Amygdala (tissue), 56 donors: ENCODE measurements around the gene GALNT11.
"Not testable (repeated sequence)": the region's sequence is repeated elsewhere in the genome, so short reads cannot be mapped to it uniquely, and the experiment has no call there.

ENCODE experiments used
- DNase-seq, 56 donors: peaks; one replicate each; lab custom pipeline; 2025; lab: John Stamatoyannopoulos, UW

GALNT11 gene

DNA sequence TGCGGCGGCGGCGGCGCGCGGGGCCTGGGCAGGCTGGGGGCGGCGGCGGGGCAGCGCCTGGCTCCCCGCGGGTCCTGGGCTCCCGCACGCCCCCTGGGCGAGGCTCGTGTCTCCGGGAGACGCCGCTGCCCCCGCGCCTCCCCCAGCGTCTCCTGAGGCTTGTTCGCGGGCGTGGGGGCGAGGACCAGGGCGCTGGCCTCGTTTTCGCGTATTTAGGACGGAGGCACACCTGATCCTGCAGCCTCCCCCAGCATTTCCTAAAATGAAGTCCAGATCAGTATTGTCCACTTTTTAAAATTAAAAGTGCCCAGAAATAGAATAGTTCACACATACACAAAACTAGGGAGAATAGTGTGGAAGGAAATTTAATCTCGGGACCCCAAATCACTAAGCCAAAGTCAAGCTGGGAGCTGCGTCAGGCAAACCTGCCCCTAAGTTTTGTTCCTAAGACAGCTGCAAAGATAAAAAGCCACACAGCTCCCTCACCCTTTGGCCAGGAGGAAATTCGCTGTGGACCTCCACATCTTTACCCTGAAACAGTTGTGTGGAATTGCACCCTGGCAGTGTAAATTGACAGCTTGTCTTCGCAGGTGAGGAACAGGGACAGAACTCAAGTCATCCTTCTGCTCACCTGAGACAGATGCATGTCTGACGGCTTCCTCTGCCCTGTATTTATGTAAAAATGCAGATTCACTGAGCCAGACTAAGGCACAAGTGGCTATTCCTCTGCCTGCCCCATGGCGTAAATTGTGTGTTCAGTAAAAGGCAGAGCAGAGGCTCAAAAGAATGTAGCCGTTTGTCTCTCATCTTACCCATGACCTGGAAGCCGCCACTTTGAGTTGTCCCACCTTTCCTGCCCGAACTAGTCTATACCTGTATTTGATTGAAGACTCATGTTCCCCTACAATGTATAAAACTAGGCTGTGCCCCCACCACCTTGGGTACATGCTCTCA lies 740 bp downstream of the GALNT11 start:
- DNase-seq, result peak in 1 of 56 donors; percentile 7

DNA sequence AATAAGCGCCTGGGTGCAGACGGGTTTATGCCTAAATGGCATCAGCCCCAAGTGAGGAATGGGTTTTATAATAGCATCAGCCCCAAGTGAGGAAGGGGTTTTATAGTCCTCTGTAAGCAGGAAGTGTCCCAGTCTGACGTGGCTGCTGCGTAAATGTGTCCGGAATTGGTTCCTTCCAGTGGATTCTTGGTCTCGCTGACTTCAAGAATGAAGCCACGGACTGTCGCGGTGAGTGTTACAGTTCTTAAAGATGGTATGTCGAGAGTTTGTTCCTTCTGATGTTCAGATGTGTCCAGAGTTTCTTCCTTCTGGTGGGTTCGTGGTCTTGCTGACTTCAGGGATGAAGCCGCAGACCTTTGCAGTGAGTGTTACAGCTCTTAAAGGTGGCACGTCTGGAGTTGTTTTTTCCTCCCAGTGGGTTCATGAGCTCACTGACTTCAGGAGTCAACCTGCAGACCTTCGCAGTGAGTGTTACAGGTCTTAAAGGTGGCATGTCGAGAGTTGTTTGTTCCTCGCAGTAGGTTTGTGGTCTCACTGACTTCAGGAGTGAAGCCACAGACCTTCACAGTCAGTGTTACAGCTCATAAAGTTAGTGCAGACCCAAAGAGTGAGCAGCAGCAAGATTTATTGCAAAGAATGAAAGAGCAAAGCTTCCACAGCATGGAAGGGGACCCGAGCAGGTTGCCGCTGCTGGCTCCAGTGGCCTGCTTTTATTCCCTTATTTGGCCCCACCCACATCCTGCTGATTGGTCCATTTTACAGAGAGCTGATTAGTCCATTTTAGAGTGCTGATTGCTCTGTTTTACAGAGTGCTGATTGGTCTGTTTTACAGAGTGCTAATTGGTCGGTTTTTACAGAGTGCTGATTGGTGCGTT lies 2.3 kb downstream of the GALNT11 start:
- not testable (repeated sequence) for DNase-seq

DNA sequence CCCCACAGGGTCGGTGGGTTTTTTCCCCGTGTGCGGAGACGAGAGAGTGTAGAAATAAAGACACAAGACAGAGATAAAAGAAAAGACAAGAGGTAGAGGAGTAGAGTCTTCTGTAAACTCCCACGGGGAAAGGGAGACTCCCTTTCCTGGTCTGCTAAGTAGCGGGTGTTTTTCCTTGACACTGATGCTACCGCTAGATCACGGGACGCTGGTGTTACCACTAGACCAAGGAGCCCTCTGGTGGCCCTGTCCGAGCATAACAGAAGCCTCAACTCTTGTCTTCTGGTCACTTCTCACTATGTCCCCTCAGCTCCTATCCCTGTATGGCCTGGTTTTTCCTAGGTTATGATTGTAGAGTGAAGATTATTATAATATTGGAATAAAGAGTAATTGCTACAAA lies 4.6 kb downstream of the GALNT11 start:
- DNase-seq, result peak in 10 of 56 donors; percentile 8 to 39 (median 16)

DNA sequence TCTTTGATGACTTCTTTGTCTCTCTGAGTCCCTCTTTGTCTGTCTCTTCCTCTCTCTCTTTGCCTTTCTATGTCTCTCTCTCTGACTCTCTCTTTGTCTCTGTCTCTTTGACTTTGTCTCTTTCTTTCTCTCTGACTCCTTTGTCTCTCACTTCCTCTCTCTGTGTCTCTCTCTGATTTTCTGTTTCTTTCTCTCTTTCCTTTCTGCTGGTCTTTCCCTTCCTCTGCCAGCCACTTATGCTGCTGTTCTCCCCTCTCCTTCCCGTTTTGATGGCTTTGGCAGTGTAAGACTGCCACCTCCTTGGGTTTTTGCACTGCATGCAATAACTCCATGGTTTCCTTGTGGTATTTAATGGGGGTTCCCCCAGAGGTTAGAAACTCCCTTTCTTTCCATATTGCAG lies 5.2 kb downstream of the GALNT11 start:
- not testable (repeated sequence) for DNase-seq

DNA sequence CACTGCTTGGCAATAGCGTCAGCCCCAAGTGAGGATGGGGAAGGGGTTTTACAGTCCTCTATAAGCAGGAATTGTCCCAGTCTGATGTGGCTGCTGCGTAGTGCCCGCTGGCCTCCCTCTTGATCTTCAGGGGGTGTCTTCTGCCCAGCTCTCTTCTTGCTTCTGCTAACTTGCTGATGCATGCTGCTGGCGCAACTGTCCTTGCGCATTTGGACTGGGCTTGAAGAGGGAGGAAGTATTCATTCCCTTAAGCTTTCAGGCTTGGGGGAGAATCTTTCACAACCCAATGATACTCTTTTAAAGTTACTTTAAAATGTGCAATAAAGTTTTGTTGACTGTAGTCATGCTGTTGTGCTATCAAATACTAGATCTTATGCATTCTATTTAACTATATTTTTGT lies 10.3 kb downstream of the GALNT11 start:
- no peak for DNase-seq

DNA sequence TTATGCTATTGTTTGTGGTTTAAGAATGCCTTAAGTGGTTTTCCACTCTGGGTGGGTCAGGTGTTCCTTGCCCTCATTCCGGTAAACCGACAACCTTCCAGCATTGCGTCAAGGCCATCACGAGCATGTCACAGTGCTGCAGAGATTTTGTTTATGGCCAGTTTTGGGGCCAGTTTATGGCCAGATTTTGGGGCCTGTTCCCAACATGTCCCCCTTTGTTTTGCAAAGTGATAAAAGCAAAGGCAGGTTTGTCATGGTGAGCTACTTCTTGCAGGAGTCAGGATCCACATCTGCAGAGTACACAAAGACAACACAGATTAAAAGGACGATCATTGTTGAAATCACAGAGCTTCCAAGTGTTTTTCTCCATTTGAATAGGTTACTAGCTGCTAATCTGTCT lies 12.9 kb downstream of the GALNT11 start:
- DNase-seq, result not testable (repeated sequence)

DNA sequence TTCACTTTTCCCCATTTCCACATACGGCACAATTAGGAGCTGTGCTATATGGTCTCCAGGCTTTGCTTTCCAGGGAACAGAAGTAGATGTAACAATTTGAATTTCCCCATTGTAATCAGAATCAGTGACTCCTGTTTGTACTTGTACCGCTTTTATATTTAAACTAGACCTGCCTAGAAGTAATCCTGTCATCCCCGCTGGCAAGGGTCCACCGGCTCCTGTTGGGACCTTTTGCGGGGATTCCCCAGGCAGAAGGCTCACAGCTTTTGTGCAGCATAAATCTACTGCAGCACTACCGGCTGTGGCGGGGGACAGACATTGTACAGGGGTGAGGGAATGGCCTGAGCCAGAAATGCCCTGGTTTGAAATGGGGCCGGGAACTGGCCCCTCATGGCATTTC lies 17.6 kb downstream of the GALNT11 start:
- not testable (repeated sequence) for DNase-seq

DNA sequence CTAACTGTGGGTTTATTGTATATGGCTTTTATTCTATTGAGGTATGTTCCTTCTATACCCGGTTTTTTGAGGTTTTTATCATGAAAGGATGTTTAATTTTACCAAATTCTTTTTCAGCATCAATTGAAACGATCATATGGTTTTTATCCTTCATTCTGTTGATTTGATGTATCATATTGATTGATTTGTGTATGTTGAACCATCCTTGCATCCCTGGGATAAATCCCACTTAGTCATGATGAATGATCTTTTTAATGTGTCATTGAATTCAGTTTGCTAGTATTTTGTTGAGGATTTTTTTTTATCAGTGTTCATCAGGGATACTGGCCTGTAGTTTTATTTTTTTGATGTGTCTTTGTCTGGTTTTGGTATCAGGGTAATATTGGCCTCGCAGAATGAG lies 19.4 kb downstream of the GALNT11 start:
- DNase-seq, result not testable (repeated sequence)

DNA sequence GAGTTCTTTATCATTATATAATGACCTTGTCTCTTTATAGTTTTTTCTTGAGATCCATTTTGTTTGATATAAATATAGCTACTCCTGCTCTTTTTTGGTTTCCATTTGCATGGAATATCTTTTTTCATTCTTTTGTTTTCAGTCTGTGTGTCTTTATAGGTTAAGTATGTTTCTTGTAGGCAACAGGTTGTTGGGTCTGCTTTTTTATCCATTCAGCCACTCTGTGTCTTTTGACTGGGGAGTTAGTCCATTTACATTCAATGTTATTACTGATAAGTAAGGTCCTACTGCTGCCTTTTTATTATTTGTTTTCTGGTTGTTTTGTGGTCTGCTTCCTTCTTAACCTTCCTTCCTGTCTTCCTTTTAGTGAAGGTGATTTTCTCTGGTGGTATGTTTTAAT lies 21.1 kb downstream of the GALNT11 start:
- no peak for DNase-seq

DNA sequence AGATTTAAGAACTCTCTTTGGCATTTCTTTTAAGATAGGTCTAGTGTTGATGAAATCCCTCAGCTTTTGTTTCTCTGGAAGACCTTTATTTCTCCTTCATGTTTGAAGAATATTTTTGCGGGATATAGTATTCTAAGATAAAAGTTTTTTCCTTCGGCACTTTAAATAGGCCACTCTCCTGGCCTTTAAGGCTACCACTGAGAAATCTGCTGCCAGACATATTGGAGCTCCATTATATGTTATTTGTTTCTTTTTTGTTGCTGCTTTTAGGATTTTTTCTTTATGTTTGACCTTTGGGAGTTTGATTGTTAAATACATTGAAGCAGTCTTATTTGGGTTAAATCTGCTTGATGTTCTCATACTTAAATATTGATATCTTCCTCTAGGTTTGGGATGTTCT lies 22.6 kb downstream of the GALNT11 start:
- DNase-seq, result no peak

DNA sequence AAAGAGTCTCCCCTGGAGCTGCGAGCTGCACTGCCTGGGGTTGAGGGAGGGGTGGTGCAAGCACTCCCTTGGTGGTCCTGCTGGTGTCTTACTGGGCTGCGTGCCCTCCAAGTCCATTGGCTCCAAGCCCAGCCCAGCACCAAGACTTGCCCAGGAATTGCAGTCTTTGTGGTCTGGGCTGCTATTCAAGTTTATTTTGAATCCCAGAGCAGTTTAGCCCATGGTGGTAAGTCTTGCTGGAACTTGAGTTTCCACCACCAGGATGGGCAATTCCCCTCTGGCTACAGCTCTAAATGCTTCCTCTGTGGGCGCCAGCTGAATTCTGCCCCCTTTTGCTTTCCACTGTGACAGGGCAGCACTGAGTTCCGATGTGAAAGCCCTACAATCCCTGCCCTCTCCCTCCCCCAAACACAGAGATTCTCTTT lies 25.1 kb downstream of the GALNT11 start:
- DNase-seq, result peak in 28 of 56 donors; percentile 3 to 58 (median 23)

DNA sequence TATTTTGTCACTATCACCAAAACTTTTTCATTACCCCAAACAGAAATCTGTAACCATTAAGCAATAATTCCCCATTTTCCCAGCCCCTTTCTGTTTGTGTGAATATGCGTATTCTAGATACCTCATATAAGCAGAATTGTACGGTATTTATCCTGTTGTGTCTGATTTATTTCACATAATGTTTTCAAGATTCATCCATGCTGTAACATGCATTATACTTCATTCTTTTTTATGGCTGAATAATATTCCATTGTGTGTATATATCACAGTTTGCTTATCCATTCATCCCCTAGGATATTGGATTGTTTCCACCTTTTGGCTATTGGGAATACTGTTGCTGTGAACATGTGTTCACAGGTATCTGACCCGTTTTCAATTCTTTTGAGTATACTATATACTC lies 26.5 kb downstream of the GALNT11 start:
- DNase-seq, result no peak

DNA sequence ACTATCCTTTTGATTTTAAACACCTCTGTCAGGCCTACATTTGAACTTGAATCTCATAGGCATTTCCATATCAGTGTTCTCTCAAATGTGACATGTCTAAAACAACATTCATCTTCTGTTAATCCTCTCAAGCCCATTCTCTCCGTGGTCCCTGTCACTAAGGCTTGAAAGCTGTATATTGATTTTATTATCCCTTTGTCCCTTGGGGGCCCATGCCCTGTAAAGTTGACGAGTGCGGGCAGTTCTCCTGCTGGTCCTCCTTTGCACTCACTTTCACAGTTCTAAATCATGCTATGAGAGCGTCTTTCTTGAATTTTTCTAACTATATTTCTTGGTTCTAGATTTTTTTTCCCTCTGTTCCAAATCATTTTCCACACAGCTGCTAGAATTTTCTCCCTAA lies 27.3 kb downstream of the GALNT11 start:
- no peak for DNase-seq

DNA sequence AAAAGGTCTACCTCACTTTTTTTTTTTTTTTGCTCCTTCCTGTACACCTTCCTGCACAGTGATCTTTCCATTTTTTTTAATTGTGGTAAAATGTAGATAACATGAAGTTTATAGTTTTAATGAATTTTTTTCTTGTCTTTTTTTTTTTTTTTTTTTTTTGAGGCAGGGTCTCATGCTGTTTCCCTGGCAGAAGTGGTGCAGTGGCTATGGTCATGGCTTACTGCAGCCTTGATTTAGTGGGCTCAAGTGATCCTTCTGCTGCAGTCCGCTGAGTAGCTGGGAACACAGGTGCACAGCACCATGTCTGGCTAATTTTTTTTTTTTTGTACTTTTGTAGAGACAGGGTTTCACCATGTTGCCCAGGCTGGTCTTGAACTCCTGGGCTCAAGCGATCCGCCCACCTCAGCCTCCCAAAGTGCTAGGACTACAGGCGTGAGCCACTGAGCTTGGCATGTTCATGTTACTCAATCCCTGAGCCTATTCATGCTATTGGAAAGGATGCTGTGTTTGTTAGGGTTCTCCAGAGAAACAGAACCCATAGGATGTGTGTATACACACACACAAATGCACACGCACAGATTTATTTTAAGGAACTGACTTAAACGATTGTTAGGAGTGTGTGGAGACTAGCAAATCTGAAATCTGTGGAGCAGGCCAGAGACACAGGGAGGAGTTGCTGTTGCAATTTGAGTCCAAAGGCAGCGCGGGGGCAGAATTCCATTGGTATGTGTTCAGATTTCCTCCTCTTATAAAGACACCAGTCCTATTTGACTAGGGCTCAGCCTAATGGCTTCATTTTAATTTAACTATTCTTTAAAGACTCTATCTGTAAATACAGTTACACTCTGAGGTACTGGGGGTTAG lies 29.1 kb downstream of the GALNT11 start:
- DNase-seq, result peak in 1 of 56 donors; percentile 13

DNA sequence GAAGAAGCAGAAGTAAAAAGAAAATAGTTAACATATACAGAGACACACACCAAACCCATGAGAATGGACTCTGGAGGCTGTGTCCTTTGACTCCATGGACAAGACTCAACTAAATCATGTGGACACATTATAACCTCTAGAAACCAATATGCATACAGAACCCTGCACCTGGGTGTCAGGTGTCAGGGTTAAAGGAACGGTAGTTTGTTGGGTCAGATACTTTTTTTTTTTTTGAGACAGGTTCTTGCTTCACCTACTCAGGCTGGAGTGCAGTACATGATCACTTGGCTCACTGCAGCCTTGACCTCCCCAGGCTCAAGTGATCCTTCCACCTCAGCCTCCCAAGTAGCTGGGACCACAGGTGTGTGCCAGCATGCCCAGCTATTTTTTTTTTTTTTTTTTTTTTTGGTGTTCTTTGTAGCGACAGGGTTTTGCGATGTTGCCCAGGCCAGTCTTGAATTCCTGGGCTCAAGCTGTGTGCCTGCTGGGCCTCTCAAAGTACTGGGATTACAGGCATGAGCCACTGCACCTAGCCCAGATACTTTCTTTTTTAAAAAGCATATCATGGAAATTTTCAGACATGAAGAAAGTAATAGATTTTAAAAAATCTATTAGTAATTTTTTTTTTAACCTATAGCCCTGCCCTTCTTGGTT lies 31.3 kb downstream of the GALNT11 start:
- DNase-seq, result no peak

DNA sequence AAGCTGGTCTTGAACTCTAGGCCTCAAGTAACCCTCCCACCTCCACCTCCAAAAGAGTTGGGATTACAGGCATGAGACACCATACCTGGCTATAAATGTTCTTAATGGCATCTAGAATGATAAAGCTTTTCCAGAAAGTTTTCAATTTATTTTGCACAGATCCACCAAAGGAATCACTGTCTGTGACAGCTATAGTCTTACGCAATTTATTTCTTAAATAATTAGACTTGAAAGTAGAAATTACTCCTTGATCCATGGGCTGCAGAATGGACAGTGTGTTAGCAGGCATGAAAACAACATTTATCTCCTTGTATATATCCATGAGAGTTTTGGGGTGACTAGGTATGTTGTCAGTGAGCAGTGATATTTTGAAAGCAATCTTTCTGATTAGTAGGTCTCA lies 33.8 kb downstream of the GALNT11 start:
- no peak for DNase-seq

DNA sequence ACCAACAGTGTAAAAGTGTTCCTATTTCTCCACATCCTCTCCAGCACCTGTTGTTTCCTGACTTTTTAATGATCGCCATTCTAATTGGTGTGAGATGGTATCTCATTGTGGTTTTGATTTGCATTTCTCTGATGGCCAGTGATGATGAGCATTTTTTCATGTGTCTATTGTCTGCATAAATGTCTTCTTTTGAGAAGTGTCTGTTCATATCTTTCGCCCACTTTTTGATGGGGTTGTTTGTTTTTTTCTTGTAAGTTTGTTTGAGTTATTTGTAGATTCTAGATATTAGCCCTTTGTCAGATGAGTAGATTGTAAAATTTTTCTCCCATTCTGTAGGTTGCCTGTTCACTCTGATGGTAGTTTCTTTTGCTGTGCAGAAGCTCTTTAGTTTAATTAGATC lies 35.6 kb downstream of the GALNT11 start:
- not testable (repeated sequence) for DNase-seq

DNA sequence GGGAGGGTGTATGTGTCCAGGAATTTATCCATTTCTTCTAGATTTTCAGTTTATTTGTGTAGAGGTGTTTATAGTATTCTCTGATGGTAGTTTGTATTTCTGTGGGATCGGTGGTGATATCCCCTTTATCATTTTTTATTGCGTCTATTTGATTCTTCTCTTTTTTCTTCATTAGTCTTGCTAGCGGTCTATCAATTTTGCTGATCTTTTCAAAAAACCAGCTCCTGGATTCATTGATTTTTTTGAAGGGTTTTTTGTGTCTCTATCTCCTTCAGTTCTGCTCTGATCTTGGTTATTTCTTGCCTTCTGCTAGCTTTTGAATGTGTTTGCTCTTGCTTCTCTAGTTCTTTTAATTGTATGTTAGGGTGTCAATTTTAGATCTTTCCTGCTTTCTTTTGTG lies 37.7 kb downstream of the GALNT11 start:
- not testable (repeated sequence) for DNase-seq

DNA sequence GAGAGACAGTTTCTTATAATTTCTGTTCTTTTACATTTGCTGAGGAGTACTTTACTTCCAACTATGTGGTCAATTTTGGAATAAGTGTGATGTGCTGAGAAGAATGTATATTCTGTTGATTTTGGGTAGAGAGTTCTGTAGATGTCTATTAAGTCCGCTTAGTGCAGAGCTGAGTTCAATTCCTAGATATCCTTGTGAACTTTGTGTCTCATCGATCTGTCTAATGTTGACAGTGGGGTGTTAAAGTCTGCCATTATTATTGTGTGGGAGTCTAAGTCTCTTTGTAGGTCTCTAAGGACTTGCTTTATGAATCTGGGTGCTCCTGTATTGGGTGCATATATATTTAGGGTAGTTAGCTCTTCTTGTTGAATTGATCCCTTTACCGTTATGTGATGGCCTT lies 38.3 kb downstream of the GALNT11 start:
- not testable (repeated sequence) for DNase-seq
